Nephron progenitor cell (in vitro differentiated cells): ENCODE measurements around the gene LAMP1.

ENCODE experiments used
- DNase-seq: peaks from one replicate; pipeline ENCODE4 v3.0.0; 2021
- H3K27ac Mint-ChIP-seq: 2 replicates; pipeline ENCODE4 v1.8.0; 2021; ENCODE audit warnings: mild to moderate bottlenecking, moderate library complexity, mixed read lengths
- H3K27me3 Mint-ChIP-seq: 2 replicates; pipeline ENCODE4 v1.8.0; 2021; ENCODE audit warnings: mild to moderate bottlenecking, low read depth, mixed read lengths; ENCODE audit not compliant: poor library complexity
- H3K36me3 Mint-ChIP-seq: 2 replicates; pipeline ENCODE4 v1.8.0; 2021; ENCODE audit warnings: low read depth, mixed read lengths
- H3K4me1 Mint-ChIP-seq: 2 replicates; pipeline ENCODE4 v1.8.0; 2021; ENCODE audit warnings: mixed read lengths
- H3K4me3 Mint-ChIP-seq: 2 replicates; pipeline ENCODE4 v1.8.0; 2021; ENCODE audit warnings: mild to moderate bottlenecking, moderate library complexity, mixed read lengths
- H3K9me3 Mint-ChIP-seq: 2 replicates; pipeline ENCODE4 v1.8.0; 2021; ENCODE audit warnings: mild to moderate bottlenecking, moderate library complexity, mixed read lengths
- TF ChIP-seq, protein P1 (sequence below): fragments of 200-600 bp; sonication (generic); IDR thresholded peaks from 2 replicates; pipeline ENCODE4 v1.5.0; 2021; ENCODE audit warnings: antibody characterized with exemption

Gene LAMP1

DNA sequence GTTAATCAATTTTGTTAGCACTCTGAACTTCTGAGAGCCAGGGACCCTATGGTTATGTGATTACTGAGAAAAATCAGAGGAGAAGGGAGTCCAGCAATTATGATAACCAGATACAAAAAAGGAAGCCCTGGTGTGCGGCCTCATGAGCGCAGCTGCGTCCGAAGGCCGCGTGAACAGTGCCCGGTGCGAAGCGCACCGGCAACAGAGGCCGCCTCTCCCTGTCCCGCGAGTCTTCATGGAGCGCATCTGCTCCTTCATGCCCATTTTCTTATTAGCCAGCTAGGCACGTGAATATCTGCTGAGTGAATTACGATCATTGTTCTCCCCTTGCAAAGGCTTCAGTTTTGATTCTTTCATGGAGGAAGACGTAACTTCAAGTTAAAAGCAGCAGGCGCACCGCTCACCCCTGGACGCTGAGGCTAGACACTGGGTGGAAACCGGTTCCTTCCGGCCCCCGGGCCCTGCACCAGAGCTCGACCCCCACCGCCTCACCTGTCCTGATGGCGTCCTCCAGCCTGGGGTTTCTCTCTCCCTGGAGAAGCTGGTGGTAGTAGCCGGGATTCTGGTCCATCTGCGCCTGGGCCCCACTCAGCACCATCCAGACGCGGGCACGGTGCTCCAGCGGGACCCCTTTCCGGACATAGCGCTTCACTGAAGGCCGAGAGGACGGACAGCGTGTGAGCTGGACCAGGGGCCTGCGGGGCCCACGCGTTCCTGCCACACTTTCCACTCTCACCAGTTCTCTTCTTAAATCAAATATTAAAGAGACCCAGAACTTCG, 58.0 kb downstream of the LAMP1 start:
- Mint-ChIP-seq H3K4me3 (no peak overlapping the region), H3K27ac (peak overlapping the region; percentile 40), H3K36me3 (peaks cover 14% of the 10 kb centered on the region), H3K27me3 (peaks cover 12% of the 10 kb centered on the region), H3K4me1 (peaks cover 6% of the 10 kb centered on the region), H3K9me3 (no peaks in the 10 kb centered on the region)
- no peak for DNase-seq
- TF ChIP-seq, protein P1, sequence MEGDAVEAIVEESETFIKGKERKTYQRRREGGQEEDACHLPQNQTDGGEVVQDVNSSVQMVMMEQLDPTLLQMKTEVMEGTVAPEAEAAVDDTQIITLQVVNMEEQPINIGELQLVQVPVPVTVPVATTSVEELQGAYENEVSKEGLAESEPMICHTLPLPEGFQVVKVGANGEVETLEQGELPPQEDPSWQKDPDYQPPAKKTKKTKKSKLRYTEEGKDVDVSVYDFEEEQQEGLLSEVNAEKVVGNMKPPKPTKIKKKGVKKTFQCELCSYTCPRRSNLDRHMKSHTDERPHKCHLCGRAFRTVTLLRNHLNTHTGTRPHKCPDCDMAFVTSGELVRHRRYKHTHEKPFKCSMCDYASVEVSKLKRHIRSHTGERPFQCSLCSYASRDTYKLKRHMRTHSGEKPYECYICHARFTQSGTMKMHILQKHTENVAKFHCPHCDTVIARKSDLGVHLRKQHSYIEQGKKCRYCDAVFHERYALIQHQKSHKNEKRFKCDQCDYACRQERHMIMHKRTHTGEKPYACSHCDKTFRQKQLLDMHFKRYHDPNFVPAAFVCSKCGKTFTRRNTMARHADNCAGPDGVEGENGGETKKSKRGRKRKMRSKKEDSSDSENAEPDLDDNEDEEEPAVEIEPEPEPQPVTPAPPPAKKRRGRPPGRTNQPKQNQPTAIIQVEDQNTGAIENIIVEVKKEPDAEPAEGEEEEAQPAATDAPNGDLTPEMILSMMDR, result no peak

GRCh38 chr13:113355621-113356020, 58.6 kb downstream of the LAMP1 start:
- peak overlapping the region; percentile 40 for H3K27ac Mint-ChIP-seq
- TF ChIP-seq, protein P1, result no peak
- no peak overlapping the region for H3K4me3 Mint-ChIP-seq

GRCh38 chr13:113356596-113356995, 59.6 kb downstream of the LAMP1 start:
- Mint-ChIP-seq H3K4me1 (peaks cover 6% of the 10 kb centered on the region), H3K27ac (no peak overlapping the region), H3K4me3 (no peak overlapping the region), H3K36me3 (peaks cover 14% of the 10 kb centered on the region), H3K9me3 (no peaks in the 10 kb centered on the region), H3K27me3 (peaks cover 19% of the 10 kb centered on the region)
- TF ChIP-seq, protein P1, result no peak
- DNase-seq, result no peak

More at GRCh38 chr13:113355621-113356020, 58.6 kb downstream of the LAMP1 start:
- Mint-ChIP-seq H3K4me1 (peaks cover 6% of the 10 kb centered on the region), H3K27me3 (peaks cover 13% of the 10 kb centered on the region), H3K9me3 (no peaks in the 10 kb centered on the region), H3K36me3 (peaks cover 14% of the 10 kb centered on the region)
- DNase-seq, result no peak

- DNase-seq, result no peak
- no peaks in the 10 kb centered on the region for H3K9me3 Mint-ChIP-seq
- TF ChIP-seq, protein P1, result no peak
- H3K27me3 Mint-ChIP-seq, result peaks cover 28% of the 10 kb centered on the region
- no peak overlapping the region for H3K4me3 Mint-ChIP-seq
- peaks cover 7% of the 10 kb centered on the region for H3K4me1 Mint-ChIP-seq
- H3K27ac Mint-ChIP-seq, result no peak overlapping the region
- peaks cover 14% of the 10 kb centered on the region for H3K36me3 Mint-ChIP-seq
Observed at GRCh38 chr13:113357529-113357928, 60.5 kb downstream of the LAMP1 start.

- Mint-ChIP-seq H3K9me3 (no peaks in the 10 kb centered on the region), H3K36me3 (peaks cover 10% of the 10 kb centered on the region), H3K27me3 (peaks cover 32% of the 10 kb centered on the region), H3K27ac (peak overlapping the region; percentile 10), H3K4me1 (peaks cover 10% of the 10 kb centered on the region), H3K4me3 (no peak overlapping the region)
- no peak for DNase-seq
- TF ChIP-seq, protein P1, result no peak
Observed at GRCh38 chr13:113358653-113359190, 61.7 kb downstream of the LAMP1 start.
